Thoracic aorta (tissue), 2 donors: ENCODE results near the gene MED14. TPM values are rescaled to one million over a fixed set of nuclear protein-coding genes. Genes with fewer than 3 reads are reported as not detected.

Experiments
- ATAC-seq: fragments of 150-250 bp; one replicate; pipeline ENCODE4 v1.8.0; 2017; ENCODE audit warnings: low read depth; ENCODE audit not compliant: insufficient number of reproducible peaks, low FRiP score
- DNase-seq: peaks from one replicate; pipeline ENCODE4 v3.0.0-alpha.2; 2020; ENCODE audit warnings: low spot score
- H3K27ac ChIP-seq, 2 donors: fragments of 200-600 bp; sonication (generic); 1 replicate in 1 of 2; 2 replicates in 1 of 2; pipeline ENCODE4 v1.5.1; 2016; ENCODE audit warnings: mild to moderate bottlenecking in 2 of 2, moderate library complexity in 2 of 2
- H3K27me3 ChIP-seq: fragments of 200-600 bp; sonication (generic); replicated peaks from 2 replicates; pipeline ENCODE4 v1.6.0; 2016; ENCODE audit warnings: mild to moderate bottlenecking; ENCODE audit not compliant: insufficient read depth
- H3K36me3 ChIP-seq: fragments of 200-600 bp; sonication (generic); one replicate; pipeline ENCODE4 v1.5.1; 2016
- H3K4me1 ChIP-seq, 2 donors: fragments of 200-600 bp; sonication (generic); 1 replicate in 1 of 2; 2 replicates in 1 of 2; pipeline versions ENCODE4 v1.5.1 to v1.6.0; 2016; ENCODE audit warnings: low read depth in 2 of 2, mild to moderate bottlenecking in 1 of 2; ENCODE audit not compliant: control insufficient read depth in 1 of 2
- H3K4me3 ChIP-seq: fragments of 200-600 bp; sonication (generic); 2 replicates; pipeline ENCODE4 v1.5.1; 2016; ENCODE audit warnings: mild to moderate bottlenecking
- H3K9me3 ChIP-seq: fragments of 200-600 bp; sonication (generic); 2 replicates; pipeline ENCODE4 v1.5.1; 2016
- CTCF ChIP-seq: fragments of 200-600 bp; sonication (generic); IDR thresholded peaks from one replicate; pipeline ENCODE4 v1.5.1; 2019; ENCODE audit warnings: antibody characterized with exemption
- total RNA-seq, 2 donors: library from RNA; depleted of rRNA; stranded (reverse); fragments of >200 nt; gene quantifications; one replicate each; pipeline versions ENCODE4 v1.1.0 to v1.2.3, GENCODE V29; 2016

The MED14 gene
- total RNA-seq, 2 donors from 2014 or later: 25.7 to 94.1 TPM

DNA sequence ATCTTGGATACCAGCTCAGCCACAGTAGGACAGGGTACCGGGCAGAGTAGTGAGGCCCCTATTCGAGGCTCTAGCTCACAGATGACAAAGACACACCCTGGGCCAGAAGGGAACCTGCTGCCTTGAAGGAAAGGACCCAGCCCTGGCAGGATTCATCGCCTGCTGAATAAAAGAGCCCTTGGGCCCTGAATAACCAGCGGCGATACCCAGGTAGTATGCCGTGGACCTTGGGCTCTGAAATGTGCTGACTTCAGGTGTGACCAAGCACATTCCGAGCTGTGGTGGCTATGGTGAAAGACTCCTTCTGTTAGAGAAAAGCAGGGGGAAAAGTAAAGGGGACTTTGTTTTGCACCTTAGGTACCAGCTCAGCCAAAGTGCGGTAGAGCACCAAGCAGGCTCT lies 14.6 kb downstream of the MED14 start:
- ATAC-seq (no peak), DNase-seq (no peak)
- H3K27me3 ChIP-seq: no peaks in the 10 kb centered on the region
- no peak for TF ChIP-seq CTCF
- no peaks in the 10 kb centered on the region for H3K9me3 ChIP-seq
- H3K4me1 ChIP-seq: peaks cover 0 to 5% of the 10 kb centered on the region in 2 donors
- peak overlapping the region in 1 of 2 donors; percentile 35 for H3K27ac ChIP-seq
- no peak overlapping the region for H3K4me3 ChIP-seq
- no peaks in the 10 kb centered on the region for H3K36me3 ChIP-seq

GRCh38 chrX:40720339-40720738 lies 15.0 kb downstream of the MED14 start:
- H3K27ac ChIP-seq: no peak overlapping the region
- H3K27me3 ChIP-seq: no peaks in the 10 kb centered on the region
- TF ChIP-seq CTCF: no peak
- no peaks in the 10 kb centered on the region for H3K36me3 ChIP-seq
- ATAC-seq (no peak), DNase-seq (no peak)
- no peak overlapping the region for H3K4me3 ChIP-seq
- peaks cover 0 to 5% of the 10 kb centered on the region in 2 donors for H3K4me1 ChIP-seq
- H3K9me3 ChIP-seq: no peaks in the 10 kb centered on the region

GRCh38 chrX:40719731-40720130 lies 15.6 kb downstream of the MED14 start:
- no peaks in the 10 kb centered on the region for H3K9me3 ChIP-seq
- TF ChIP-seq CTCF: no peak
- peaks cover 0 to 5% of the 10 kb centered on the region in 2 donors for H3K4me1 ChIP-seq
- ATAC-seq: no peak
- no peak for DNase-seq
- no peak overlapping the region for H3K27ac ChIP-seq
- no peaks in the 10 kb centered on the region for H3K36me3 ChIP-seq
- H3K27me3 ChIP-seq: no peaks in the 10 kb centered on the region
- no peak overlapping the region for H3K4me3 ChIP-seq

GRCh38 chrX:40719218-40719617 lies 16.1 kb downstream of the MED14 start:
- ATAC-seq (no peak), DNase-seq (no peak)
- no peaks in the 10 kb centered on the region for H3K9me3 ChIP-seq
- no peaks in the 10 kb centered on the region for H3K27me3 ChIP-seq
- H3K36me3 ChIP-seq: no peaks in the 10 kb centered on the region
- TF ChIP-seq CTCF: no peak
- peaks cover 0 to 5% of the 10 kb centered on the region in 2 donors for H3K4me1 ChIP-seq
- H3K27ac ChIP-seq: no peak overlapping the region
- H3K4me3 ChIP-seq: no peak overlapping the region

GRCh38 chrX:40709395-40709794 lies 25.9 kb downstream of the MED14 start:
- TF ChIP-seq CTCF: no peak

More at GRCh38 chrX:40709395-40709794, 25.9 kb downstream of the MED14 start:
- no peak for ATAC-seq
- Histone ChIP-seq H3K27me3 (no peaks in the 10 kb centered on the region), H3K36me3 (no peaks in the 10 kb centered on the region), H3K4me3 (no peak overlapping the region), H3K4me1 (no peaks in the 10 kb centered on the region), H3K9me3 (no peaks in the 10 kb centered on the region), H3K27ac (no peak overlapping the region)
- DNase-seq: no peak
